Measurements from ENCODE around the gene LRRC8D.
A peak's percentile ranks its signal among the peaks of the same experiment; 100 is the strongest.

Gene LRRC8D

GRCh38 chr1:89942825-89943658 lies 122.2 kb downstream of the LRRC8D start:
- DNase-seq: peak; percentile 26

DNA sequence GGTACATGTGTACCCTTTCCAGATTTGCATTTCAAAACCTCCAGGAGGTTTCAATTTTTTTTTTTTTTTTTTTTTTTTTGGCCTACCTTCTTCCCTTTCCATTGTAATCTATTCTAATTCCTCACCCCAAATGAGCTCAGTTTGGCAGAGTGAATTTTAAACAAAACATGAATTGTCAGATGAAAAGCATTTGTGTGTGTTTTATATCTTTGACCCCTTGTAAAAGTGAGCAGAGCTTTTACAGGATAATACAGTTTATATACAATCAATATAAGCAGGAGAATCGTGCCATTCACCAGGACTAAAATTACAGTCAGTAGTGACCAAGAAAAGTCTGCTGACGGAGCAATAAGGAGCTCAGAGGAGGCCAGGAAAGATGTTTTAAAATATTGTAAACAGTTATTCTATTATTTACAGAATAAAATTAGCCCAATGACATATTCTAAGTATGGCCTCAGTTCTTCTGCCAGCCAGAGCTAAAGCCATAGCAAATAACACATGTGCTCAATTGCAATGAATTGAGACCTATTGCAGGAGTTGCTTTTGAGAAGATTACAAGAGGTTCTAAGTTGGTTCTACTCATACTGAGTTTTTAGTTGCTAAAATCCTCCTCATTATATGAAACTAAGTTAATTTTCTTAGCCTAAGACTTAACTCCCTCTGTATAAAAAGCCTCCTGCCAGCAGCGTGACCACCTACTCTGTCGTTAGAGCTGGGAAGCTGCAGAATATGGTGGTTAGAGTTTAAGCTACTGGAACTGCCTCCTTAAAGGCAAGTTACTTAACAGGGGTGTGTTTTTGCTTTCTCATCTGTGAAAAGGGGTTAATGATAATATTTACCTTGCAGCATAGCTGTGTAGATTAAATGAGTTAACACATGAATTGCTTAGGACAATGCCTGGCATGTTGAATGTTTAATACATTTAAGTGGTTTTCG lies 123.3 kb downstream of the LRRC8D start:
- DNase-seq: no peak

- DNase-seq: peak; percentile 36
Measured at GRCh38 chr1:89945852-89946476, 125.1 kb downstream of the LRRC8D start.

DNA sequence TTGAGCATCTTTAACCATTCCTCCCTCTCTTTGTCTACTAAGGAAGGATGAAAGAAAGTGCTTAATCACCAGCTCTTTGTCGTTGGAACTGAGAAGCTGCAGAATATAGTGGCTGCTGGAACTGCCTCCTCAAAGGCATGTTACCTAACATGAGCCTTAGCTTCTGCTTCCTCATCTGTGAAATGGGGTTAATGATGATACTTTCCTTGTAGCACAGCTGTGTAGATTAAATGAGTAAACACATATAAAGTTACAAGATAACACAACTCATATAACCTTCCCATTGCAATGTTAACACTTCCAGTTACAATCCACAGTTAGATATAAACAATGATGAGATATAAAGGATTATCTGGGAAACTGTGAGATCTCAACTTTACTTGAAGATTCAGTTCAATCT lies 125.7 kb downstream of the LRRC8D start:
- DNase-seq: no peak

DNA sequence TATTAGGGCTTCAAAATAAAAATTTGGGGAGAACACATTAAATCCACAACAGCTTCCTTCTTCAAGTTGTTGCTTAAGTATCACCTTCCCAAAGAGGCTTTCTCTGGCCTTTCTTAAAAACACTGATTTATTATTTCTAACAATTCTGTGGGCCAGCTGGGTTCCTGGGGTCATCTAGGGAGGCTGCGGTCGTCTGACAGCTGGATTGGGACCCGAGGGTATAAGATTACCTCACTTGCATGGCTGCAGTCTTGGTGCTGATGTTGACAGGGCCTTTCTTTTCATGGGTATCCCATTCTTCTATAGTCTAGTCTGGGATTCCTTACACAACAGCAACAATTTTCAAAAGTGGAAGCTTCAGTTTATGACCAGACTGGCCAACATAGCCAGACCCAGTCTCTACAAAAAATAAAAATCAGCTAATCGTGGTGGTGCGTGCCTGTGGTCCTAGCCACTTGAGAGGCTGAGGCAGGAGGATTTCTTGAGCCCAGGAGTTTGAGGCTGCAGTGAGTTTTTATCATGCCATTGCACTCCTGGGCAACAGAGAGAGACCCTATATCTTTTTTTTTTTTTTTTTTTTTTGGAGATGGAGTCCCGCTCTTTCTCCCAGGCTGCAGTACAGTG lies 128.0 kb downstream of the LRRC8D start:
- DNase-seq: no peak

DNA sequence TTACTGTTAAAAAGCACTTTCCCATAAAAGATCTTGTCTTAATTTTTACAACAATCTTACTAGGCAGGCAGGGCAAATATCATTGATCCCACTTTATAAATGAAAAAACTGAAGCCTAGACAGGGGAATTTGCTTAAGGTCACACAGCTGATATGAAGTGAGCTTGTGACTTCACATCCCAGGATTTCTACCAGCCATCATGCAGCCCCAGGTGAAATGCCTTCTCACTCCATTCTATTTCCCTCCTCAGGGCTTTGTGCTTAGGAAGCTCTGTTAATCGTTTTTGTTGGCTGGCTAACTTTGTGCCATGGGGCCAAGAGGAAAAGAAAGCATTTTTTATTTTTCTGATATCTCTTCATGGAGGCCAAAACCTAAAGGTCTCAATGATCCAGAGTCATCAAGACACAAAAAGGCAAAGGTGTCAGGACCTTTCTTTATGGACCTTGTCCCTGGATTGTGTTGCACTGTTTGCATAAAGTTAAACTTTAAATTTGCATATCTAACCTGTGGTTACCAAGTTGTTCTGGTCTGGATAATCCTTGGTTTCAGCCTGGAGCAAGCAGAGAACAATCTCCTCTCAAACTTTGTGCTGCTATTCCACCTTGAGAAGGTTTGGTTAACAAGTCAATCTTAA lies 129.3 kb downstream of the LRRC8D start:
- no peak for DNase-seq

- no peak for DNase-seq
Measured at GRCh38 chr1:89950703-89951102, 129.9 kb downstream of the LRRC8D start.

DNA sequence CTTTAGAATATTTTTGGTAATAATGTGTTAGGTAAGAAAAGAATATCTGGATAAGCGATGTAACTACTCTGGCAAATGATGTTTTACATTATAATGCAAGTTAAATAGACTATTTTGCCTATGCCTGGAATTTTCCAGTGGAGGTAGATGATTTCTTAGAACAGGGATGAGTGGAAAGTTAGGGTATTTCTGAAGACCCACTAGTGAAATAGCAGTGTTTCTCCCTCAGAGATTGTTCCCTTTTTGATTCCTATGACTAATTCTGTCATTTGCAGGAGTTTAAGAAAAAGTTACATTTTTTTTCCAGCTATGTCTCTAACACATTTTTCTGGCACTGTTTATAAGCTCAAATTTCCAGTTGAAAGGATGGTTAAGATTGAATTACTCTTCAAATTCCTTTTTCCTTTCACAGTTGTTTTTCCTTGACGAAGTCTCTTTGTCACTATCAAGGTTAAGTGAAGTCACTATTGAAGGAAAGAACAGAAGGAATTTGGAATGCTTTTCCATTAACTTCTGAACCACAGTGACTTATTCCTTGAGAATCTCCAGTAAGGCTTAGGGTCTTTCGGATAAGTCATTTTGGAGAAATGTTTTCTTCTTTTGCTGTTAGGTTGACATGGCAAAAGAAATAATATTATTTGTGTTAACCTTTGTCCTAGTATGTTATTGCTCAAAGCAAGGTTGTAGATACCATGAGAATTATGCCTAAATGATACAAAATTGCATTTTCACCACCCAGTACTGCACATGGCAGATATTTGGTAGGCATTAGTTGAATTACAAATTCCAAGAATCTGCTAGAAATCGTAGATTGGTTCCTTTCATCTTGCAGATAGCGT lies 131.2 kb downstream of the LRRC8D start:
- peak; percentile 92 for DNase-seq

DNA sequence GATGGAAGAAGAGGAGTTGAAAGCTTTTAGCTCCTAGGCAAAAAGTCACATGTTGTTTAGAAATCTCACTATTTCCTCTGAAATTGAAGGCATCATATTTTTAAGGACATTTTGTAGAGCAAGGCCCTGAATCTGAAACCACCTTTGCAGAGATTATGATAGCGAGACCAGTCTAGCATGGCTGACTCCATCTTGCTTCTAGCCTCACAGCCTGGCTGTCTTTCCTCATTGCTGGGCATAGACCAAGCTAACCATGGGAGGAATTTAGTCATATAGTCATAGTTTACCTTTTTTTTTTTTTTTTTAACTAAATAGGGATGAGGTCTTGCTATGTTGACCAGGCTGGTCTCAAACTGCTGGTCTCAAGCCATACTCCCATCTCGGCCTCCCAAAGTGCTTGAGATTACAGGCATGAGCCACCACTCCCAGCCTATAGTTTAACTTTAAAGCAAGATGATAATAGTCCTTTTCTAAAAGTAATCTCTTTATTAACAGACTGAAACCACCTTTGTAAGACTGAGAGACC lies 131.8 kb downstream of the LRRC8D start:
- DNase-seq: peak; percentile 17

DNA sequence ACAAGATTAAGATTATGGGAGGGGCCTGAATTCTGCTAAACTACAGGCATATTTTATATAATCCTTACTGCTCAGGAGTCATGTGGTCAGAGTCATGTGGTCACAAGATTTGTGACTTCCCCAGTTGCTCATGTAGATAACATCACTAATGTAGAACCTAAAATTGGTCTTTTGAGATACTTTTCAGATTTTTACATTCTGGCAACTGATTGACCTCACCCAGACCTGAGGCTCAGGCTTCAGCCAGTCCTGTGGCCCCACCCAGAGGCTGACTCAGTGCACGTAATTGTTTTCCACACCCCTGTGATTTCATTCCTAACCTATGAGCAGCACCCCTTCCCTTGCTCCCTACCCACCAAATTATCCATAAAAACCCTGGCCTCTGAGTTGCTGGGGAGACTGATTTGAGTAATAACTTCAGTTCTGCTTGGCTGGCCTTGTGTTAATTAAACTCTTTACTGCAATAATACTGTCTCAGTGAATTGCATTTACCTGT lies 132.3 kb downstream of the LRRC8D start:
- peak; percentile 92 for DNase-seq

- no peak for DNase-seq
Measured at GRCh38 chr1:89953929-89954328, 133.1 kb downstream of the LRRC8D start.

- peak; percentile 16 for DNase-seq
Measured at GRCh38 chr1:89954401-89954800, 133.6 kb downstream of the LRRC8D start.

DNA sequence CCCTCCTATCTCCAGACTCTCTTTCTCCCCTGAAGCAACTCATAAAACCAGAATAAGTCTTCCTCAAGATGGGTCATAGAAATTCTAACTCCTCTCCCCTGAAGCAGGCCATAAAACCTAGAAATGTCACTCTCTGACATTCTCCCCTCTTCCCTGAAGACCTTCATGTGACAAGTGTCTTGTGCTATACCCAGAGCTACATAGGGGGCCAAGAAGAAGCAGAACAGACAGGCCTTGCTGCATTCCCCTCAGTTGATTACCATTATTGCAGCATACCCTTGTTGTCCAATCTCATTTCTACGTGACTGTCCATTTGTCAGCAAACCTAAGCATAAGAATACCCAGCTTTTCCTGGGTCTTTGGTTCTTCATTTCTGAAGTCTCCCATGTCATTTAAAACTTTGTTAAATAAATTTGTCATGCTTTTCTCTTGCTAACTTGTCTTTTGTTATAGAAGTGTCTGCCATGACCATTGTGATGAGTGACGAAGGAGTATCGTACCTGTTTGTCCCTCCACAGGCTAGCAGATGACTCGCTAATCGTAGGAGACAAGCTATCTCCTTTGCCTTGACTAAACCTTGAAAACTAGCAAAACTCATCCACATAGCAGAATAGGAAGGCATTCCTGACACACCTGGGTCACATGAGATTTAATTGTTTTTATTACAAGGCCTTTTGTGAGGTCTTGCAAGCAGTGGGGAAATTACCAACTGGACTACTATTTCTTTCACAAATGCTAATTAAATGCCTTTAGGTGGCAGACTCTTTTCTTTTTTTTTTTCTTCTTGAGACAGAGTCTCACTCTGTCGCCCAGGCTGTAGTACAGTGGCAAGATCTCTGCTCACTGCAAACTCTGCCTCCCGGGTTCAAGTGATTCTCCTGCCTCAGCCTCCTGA lies 134.7 kb downstream of the LRRC8D start:
- DNase-seq: no peak

- DNase-seq: no peak
Measured at GRCh38 chr1:89957107-89957506, 136.3 kb downstream of the LRRC8D start.

DNA sequence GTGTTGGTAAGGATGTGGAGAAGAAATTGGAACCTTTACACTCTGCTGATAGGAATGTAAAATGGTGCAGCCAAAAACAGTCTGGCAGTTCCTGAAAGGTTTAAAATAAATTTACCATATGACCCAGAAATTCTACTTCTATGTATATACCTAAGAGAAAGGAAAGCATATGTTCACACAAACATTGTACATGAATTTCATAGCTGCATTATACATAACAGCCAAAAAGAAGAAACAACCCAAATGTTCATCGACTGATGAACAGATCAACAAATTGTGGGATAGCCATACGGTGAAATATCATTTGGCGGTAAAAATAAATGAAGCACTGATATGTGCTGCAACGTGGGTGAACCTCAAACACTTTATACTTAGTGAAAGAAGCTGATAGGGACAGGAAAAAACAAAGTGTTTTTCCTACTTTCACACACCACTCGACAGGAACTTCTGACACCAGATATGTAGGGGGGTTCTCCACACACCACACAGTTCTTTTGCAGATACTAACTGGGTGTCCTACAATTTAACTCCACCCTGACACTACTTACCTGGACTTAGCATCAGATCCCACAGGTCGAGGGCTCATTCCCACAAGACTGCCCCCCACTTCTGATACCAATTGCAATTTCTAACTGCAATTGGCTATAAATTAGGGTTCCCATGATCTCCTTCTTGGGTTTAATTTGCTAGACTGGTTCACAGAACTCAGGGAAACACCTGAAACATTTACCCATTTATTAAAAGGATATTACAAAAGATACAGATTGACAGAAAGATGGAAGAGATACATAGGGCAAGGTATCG lies 138.2 kb downstream of the LRRC8D start:
- DNase-seq: no peak

- no peak for DNase-seq
Measured at GRCh38 chr1:89959719-89960118, 138.9 kb downstream of the LRRC8D start.

- DNase-seq: peak; percentile 47
Measured at GRCh38 chr1:89962024-89962741, 141.4 kb downstream of the LRRC8D start.

DNA sequence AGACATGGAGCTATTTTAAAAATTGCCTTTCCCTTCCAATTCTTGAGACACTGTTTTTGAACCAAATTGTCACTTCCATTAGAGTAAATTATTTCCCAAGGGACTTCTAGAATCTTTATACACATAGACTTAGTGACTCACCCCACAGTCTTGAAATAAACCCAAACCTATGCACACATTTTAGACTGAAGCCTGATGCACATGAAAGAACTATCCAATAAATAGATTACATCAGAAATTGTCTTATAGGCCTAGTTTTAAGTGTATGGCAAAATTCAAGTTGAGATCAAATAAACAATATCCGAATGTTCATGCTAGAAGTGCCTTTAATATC lies 141.9 kb downstream of the LRRC8D start:
- DNase-seq: peak; percentile 73
